IPS DF 6.9 (cell line): ENCODE measurements around the gene MYO5A.
"Not testable (repeated sequence)": the region's sequence is repeated elsewhere in the genome, so short reads cannot be mapped to it uniquely, and the experiment has no call there.

Experiments used
- DNase-seq: peaks from one replicate; pipeline ENCODE4 v3.0.0-alpha.2; 2013; ENCODE audit warnings: low read depth, low spot score
- H3K27ac ChIP-seq: one replicate; pipeline ENCODE4 v1.5.1; 2013; ENCODE audit warnings: low read length, control low read depth
- H3K27me3 ChIP-seq: 2 replicates; pipeline ENCODE4 v1.6.1; 2013; ENCODE audit warnings: mild to moderate bottlenecking, low read length; ENCODE audit not compliant: control insufficient read depth, insufficient read depth
- H3K36me3 ChIP-seq: 2 replicates; pipeline ENCODE4 v1.6.1; 2013; ENCODE audit warnings: low read length; ENCODE audit not compliant: control insufficient read depth, insufficient read depth
- H3K4me1 ChIP-seq: 2 replicates; pipeline ENCODE4 v1.6.1; 2013; ENCODE audit warnings: low read length; ENCODE audit not compliant: control insufficient read depth, insufficient read depth
- H3K4me3 ChIP-seq: 2 replicates; pipeline ENCODE4 v1.5.1; 2013; ENCODE audit warnings: mild to moderate bottlenecking, low read length
- H3K9me3 ChIP-seq: 2 replicates; pipeline ENCODE4 v1.6.1; 2013; ENCODE audit warnings: low read length, inconsistent platforms; ENCODE audit not compliant: control insufficient read depth, insufficient read depth
- WGBS: extraction: QIAGEN DNeasy Blood & Tissue Kit; methylation state at CpG from one replicate; pipeline ENCODE4 v1.1.7; 2013; ENCODE audit warnings: mixed read lengths, missing lambda C conversion rate; ENCODE audit not compliant: insufficient read length, insufficient coverage; 5-methylcytosine and 5-hydroxymethylcytosine counted together

MYO5A gene

GRCh38 chr15:52424856-52425431 is 103.7 kb downstream of the MYO5A start:
- DNase-seq: no peak
- Histone ChIP-seq H3K36me3 (no peaks in the 10 kb centered on the region), H3K27me3 (no peaks in the 10 kb centered on the region), H3K4me3 (no peak overlapping the region), H3K4me1 (no peaks in the 10 kb centered on the region), H3K27ac (no peak overlapping the region), H3K9me3 (no peaks in the 10 kb centered on the region)
- no CpG with 5 or more reads among the region's 2 CpGs for WGBS

- Histone ChIP-seq H3K4me1 (no peaks in the 10 kb centered on the region), H3K9me3 (no peaks in the 10 kb centered on the region), H3K4me3 (no peak overlapping the region), H3K36me3 (no peaks in the 10 kb centered on the region), H3K27me3 (no peaks in the 10 kb centered on the region), H3K27ac (no peak overlapping the region)
- DNase-seq: no peak
- whole genome bisulfite sequencing: no CpG with 5 or more reads among the region's 1 CpG
Measured at GRCh38 chr15:52423852-52424251, 104.8 kb downstream of the MYO5A start.

- Histone ChIP-seq H3K4me1 (no peaks in the 10 kb centered on the region), H3K27ac (no peak overlapping the region), H3K4me3 (no peak overlapping the region), H3K9me3 (no peaks in the 10 kb centered on the region), H3K36me3 (no peaks in the 10 kb centered on the region), H3K27me3 (no peaks in the 10 kb centered on the region)
- DNase-seq: no peak
Measured at GRCh38 chr15:52422001-52422400, 106.7 kb downstream of the MYO5A start.

GRCh38 chr15:52421029-52421428 is 107.7 kb downstream of the MYO5A start:
- no peaks in the 10 kb centered on the region for H3K9me3 ChIP-seq
- no peak for DNase-seq
- no peaks in the 10 kb centered on the region for H3K4me1 ChIP-seq
- no peaks in the 10 kb centered on the region for H3K36me3 ChIP-seq
- no peak overlapping the region for H3K27ac ChIP-seq
- WGBS: no CpG with 5 or more reads among the region's 3 CpGs
- no peak overlapping the region for H3K4me3 ChIP-seq
- H3K27me3 ChIP-seq: no peaks in the 10 kb centered on the region

- H3K27ac ChIP-seq: no peak overlapping the region
- no CpG with 5 or more reads among the region's 1 CpG for WGBS
Measured at GRCh38 chr15:52419494-52419893, 109.2 kb downstream of the MYO5A start.

GRCh38 chr15:52417957-52418356 is 110.7 kb downstream of the MYO5A start:
- Histone ChIP-seq H3K4me3 (no peak overlapping the region), H3K9me3 (no peaks in the 10 kb centered on the region), H3K4me1 (no peaks in the 10 kb centered on the region), H3K27me3 (no peaks in the 10 kb centered on the region), H3K27ac (no peak overlapping the region), H3K36me3 (no peaks in the 10 kb centered on the region)
- no peak for DNase-seq
- no CpG with 5 or more reads among the region's 2 CpGs for WGBS

More at GRCh38 chr15:52419494-52419893, 109.2 kb downstream of the MYO5A start:
- DNase-seq: no peak
- Histone ChIP-seq H3K36me3 (no peaks in the 10 kb centered on the region), H3K27me3 (no peaks in the 10 kb centered on the region), H3K4me3 (no peak overlapping the region), H3K9me3 (no peaks in the 10 kb centered on the region), H3K4me1 (no peaks in the 10 kb centered on the region)

GRCh38 chr15:52417521-52417920 is 111.2 kb downstream of the MYO5A start:
- Histone ChIP-seq H3K9me3 (no peaks in the 10 kb centered on the region), H3K27me3 (no peaks in the 10 kb centered on the region), H3K36me3 (no peaks in the 10 kb centered on the region), H3K4me3 (no peak overlapping the region), H3K4me1 (no peaks in the 10 kb centered on the region), H3K27ac (no peak overlapping the region)
- no CpG with 5 or more reads among the region's 3 CpGs for WGBS
- DNase-seq: no peak

GRCh38 chr15:52416566-52416965 is 112.1 kb downstream of the MYO5A start:
- DNase-seq, H3K9me3 ChIP-seq, H3K36me3 ChIP-seq, H3K4me3 ChIP-seq, H3K4me1 ChIP-seq, H3K27ac ChIP-seq, H3K27me3 ChIP-seq: not testable (repeated sequence)
- WGBS: no CpG with 5 or more reads among the region's 1 CpG

- WGBS: no CpG with 5 or more reads among the region's 2 CpGs
Measured at GRCh38 chr15:52415628-52416027, 113.1 kb downstream of the MYO5A start.

GRCh38 chr15:52414936-52415335 is 113.7 kb downstream of the MYO5A start:
- no peak for DNase-seq
- H3K36me3 ChIP-seq: no peaks in the 10 kb centered on the region
- H3K9me3 ChIP-seq: no peaks in the 10 kb centered on the region
- no CpG with 5 or more reads among the region's 6 CpGs for WGBS
- H3K27me3 ChIP-seq: no peaks in the 10 kb centered on the region
- H3K4me3 ChIP-seq: no peak overlapping the region
- H3K4me1 ChIP-seq: no peaks in the 10 kb centered on the region
- H3K27ac ChIP-seq: no peak overlapping the region

More at GRCh38 chr15:52415628-52416027, 113.1 kb downstream of the MYO5A start:
- Histone ChIP-seq H3K4me3 (no peak overlapping the region), H3K4me1 (no peaks in the 10 kb centered on the region), H3K27me3 (no peaks in the 10 kb centered on the region), H3K9me3 (no peaks in the 10 kb centered on the region), H3K27ac (no peak overlapping the region), H3K36me3 (no peaks in the 10 kb centered on the region)
- no peak for DNase-seq

- Histone ChIP-seq H3K36me3 (no peaks in the 10 kb centered on the region), H3K4me1 (no peaks in the 10 kb centered on the region), H3K9me3 (no peaks in the 10 kb centered on the region), H3K4me3 (no peak overlapping the region), H3K27ac (no peak overlapping the region), H3K27me3 (no peaks in the 10 kb centered on the region)
- no peak for DNase-seq
- no CpG with 5 or more reads among the region's 1 CpG for WGBS
Measured at GRCh38 chr15:52408823-52409222, 119.9 kb downstream of the MYO5A start.
